HG02852 (cell line): ENCODE data around the gene CXorf49B.
"Not testable (repeated sequence)": the region's sequence is repeated elsewhere in the genome, so short reads cannot be mapped to it uniquely, and the experiment has no call there.

Experiments
- ATAC-seq: cut with Tn5 transposase; IDR thresholded peaks from one replicate; pipeline ENCODE4 v1.9.1; 2021; ENCODE audit warnings: mild to moderate bottlenecking, moderate library complexity; ENCODE audit not compliant: unreplicated experiment

CXorf49B gene

DNA sequence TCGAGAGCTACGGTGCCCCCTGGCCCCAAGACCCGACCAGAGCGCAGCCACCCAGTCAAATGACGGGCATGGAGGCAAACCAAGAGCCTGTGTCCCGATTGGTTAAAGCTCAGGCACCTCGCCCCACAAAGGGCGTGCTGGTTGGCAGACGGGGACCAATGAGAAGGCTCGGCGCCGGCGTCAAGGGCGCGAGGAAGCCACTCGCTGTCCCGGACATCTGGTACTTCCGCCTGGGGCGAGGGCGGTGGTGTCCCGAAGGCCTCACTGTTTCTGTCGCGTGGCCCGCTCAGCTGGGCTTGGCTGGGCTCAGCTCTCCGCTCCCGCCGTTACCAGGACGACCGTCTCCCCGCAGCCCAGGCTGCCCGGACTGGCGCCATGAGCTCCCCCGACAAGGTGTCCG lies at the start of gene CXorf49B:
Gene CXorf49B (plus strand): TSS at position 301 of the 400 bp plus-strand sequence. CDS start 75 bp downstream, at position 376.
- ATAC-seq, result not testable (repeated sequence)

GRCh38 chrX:71714064-71714463 lies 49.1 kb upstream of the CXorf49B start:
- not testable (repeated sequence) for ATAC-seq

DNA sequence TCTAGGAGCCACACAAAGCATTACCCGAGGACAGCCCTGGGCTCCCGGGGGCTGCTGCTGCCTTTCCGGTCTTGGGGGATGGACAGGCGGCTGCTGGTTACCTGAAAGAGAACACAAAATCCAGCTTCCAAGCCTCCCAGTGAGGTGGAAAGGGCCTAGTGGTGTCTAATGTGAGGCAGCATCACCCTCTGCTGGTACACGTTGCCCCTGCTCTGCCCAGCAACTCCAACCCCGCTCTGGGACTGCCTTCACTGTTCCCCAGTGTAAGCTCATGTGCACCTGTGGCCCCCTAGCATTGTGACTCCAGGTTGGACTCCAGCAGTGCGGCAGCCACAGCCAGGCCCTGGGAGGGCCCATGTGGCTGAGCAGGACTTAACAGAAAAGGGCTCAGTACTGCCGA lies 47.6 kb upstream of the CXorf49B start:
- ATAC-seq, result not testable (repeated sequence)

DNA sequence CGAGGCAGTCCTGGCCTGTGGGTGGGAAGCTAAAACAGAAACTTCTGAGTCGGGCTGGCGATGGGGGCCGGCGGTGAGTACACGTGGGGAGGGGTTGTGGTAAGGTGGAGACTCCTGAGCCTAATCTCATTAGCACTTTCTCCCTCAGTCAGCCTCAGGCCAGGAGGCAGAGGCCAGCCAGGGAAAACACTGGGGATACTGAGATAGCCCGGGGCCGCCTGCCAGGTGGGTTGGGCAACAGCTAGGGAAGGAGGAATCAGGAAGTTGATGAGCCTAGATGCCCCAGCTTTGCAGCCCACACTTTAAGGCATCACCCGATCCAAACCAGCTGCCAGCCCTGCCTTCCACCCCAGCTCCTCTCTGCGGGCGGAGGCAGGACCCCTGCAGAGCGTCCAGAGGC lies 46.8 kb upstream of the CXorf49B start:
- ATAC-seq, result not testable (repeated sequence)

DNA sequence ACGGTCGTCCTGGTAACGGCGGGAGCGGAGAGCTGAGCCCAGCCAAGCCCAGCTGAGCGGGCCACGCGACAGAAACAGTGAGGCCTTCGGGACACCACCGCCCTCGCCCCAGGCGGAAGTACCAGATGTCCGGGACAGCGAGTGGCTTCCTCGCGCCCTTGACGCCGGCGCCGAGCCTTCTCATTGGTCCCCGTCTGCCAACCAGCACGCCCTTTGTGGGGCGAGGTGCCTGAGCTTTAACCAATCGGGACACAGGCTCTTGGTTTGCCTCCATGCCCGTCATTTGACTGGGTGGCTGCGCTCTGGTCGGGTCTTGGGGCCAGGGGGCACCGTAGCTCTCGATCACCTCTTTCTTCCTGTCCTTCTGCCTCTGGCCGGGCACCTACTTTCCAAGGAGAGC lies 45.0 kb upstream of the CXorf49B start, which contains the start of gene CXorf49:
Gene CXorf49 (minus strand): TSS at position 101 of the 400 bp plus-strand sequence. CDS start 134 bp downstream, outside the sequence.
- not testable (repeated sequence) for ATAC-seq

DNA sequence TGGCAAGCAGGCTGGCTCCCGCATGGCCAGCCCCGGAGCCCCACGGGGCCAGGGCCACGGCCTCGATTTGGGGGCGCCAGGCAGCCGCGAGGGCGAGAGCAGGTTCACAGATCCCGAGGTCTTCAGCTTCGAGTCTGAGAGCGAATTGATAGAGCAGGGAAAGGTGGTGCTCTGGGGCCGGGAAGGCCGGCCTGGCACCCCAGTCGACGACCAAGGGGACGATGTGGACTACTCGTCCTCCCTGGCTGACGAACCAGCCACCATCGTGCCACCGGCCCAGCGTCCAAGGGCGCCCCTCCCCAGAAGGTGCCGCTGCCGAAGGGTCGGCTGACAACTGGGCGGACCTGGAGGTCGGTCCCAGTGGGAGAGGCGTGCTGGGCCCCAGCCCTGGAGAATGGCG lies 44.0 kb upstream of the CXorf49B start:
- ATAC-seq, result not testable (repeated sequence)

DNA sequence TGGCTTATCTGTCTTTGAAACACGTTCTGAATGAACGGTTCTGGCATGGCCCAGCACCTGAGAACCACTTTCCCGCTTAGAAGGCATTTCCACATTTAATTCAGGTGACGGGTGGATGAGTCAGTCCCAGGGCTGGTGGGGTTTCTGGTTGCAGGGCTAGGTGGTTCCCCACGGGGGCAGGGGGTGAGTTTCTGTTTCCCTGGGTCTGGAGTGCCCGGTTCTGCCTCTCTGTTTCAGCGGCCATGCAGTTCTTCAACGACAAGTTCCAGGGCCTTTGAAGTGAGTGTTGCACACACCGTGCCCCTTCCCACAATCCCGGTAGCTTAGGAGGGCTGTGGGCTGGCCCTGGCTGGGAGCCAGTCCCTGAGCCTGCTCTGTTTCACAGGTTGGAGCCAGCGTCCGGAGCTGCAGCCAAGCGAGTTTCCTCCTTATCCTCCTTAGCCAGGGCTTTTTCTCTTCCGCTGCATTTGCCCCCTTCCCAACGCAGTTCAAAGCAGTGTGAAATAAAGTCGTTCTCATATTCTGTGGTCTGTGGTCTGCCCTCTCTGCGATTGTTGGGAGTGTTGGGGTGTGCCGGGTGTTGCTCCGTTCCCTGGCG lies 42.8 kb upstream of the CXorf49B start:
- ATAC-seq, result not testable (repeated sequence)

DNA sequence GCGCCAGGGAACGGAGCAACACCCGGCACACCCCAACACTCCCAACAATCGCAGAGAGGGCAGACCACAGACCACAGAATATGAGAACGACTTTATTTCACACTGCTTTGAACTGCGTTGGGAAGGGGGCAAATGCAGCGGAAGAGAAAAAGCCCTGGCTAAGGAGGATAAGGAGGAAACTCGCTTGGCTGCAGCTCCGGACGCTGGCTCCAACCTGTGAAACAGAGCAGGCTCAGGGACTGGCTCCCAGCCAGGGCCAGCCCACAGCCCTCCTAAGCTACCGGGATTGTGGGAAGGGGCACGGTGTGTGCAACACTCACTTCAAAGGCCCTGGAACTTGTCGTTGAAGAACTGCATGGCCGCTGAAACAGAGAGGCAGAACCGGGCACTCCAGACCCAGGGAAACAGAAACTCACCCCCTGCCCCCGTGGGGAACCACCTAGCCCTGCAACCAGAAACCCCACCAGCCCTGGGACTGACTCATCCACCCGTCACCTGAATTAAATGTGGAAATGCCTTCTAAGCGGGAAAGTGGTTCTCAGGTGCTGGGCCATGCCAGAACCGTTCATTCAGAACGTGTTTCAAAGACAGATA lies 2.4 kb upstream of the CXorf49B start:
- not testable (repeated sequence) for ATAC-seq

DNA sequence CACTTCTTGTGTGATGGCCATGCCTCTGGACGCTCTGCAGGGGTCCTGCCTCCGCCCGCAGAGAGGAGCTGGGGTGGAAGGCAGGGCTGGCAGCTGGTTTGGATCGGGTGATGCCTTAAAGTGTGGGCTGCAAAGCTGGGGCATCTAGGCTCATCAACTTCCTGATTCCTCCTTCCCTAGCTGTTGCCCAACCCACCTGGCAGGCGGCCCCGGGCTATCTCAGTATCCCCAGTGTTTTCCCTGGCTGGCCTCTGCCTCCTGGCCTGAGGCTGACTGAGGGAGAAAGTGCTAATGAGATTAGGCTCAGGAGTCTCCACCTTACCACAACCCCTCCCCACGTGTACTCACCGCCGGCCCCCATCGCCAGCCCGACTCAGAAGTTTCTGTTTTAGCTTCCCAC lies 1.7 kb downstream of the CXorf49B start:
- ATAC-seq, result not testable (repeated sequence)

- not testable (repeated sequence) for ATAC-seq
Measured at GRCh38 chrX:71765613-71766012, 2.5 kb downstream of the CXorf49B start.

DNA sequence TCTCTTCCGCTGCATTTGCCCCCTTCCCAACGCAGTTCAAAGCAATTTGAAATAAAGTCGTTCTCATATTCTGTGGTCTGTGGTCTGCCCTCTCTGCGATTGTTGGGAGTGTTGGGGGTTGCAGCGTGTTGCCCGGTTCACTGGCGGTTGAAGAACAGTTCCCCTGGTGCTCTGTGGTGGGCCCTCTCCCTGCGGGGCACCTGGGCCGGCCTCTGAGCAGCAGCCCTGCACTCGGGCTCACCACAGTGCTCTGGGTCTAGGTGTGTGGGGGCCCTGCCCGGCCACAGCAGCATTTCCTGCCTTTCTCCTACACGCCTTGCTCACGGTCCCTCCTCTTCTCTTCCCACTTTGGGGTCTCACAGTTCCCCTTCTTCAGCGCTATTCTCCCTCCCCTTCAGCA lies 4.0 kb downstream of the CXorf49B start:
- ATAC-seq, result not testable (repeated sequence)

- peak; percentile 61 for ATAC-seq
Measured at GRCh38 chrX:71778322-71778721, 15.2 kb downstream of the CXorf49B start.

GRCh38 chrX:71782225-71782949 lies 19.2 kb downstream of the CXorf49B start:
- ATAC-seq, result not testable (repeated sequence)

- not testable (repeated sequence) for ATAC-seq
Measured at GRCh38 chrX:71782950-71783299, 19.8 kb downstream of the CXorf49B start.

DNA sequence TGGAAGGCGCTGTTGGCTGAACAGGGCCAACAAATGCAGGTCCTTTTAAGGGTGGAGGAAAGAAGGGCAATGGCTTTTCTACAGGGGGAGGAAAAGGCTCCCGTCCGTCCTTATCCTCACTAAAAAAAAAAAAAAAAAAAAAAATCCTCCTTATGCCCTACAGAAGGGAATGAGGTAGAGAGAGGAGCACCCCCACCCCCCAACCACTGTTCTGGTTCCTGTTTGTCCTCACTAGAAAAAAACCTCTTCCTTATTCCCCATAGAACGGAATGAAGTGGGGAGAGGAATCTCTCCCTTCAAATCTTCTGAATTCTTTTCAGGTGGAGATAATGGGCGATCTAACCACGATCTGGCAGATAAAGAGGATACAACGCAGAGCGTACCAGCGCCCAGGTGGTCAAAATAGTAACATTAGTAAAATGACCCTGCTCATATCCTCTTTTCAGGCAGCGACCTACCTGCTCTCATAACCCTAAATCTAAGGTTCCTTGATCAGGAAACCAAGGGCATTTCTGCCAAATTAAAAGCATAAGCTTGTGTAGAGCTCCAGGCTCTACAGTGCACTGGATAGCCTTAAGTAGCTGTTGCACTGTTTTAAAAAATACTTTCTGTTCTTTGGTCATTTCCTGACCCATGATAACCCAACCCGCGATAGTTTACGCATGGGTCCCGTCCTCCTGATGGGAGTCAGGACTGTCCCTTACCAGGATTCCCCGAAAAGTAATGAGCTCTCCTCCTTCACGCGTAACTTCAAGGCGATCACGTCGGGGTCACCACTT lies 20.6 kb downstream of the CXorf49B start:
- peak; percentile 39 for ATAC-seq

DNA sequence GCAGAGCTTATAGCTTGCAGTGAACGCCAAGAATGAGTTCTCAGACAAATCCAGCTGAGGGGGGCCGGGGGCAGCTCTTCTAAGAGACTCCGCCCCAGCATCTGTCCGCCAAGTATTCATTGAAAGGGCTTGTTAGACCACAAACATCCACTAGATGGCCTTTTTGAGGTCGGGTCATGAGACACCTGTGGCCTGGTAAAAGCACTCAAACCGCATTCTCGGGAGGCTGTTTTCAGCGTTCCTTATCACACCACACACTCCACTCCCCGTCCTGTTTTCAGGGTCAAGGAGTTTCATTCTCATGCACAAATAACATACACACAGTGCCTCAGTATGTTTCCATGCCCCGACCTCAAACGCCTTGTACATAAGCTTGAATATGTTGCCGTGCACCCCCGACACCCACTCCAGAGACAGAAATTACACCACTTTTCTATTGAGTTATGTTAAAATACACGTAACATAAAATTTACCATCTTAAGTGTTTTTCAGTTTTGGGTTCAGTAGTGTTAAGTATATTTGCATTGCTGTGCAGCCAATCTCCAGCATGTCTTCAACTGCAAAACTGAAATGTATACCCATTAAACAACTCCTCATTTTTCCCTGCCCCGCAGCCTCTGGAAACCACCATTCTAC lies 21.3 kb downstream of the CXorf49B start:
- peak; percentile 69 for ATAC-seq

DNA sequence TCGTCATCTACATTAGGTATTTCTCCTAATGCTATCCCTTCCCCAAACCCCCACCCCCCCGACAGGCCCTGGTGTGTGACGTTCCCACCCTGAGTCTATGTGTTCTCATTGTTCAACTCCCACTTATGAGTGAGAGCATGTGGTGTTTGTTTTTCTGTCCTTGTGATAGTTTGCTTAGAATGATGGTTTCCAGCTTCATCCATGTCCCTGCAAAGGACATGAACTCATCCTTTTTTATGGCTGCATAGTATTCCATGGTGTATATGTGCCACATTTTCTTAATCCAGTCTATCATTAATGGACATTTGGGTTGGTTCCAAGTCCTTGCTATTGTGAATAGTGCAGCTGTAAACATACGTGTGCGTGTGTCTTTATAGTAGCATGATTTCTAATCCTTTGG lies 43.3 kb downstream of the CXorf49B start:
- ATAC-seq, result not testable (repeated sequence)

- no peak for ATAC-seq
Measured at GRCh38 chrX:71809886-71810285, 46.7 kb downstream of the CXorf49B start.

DNA sequence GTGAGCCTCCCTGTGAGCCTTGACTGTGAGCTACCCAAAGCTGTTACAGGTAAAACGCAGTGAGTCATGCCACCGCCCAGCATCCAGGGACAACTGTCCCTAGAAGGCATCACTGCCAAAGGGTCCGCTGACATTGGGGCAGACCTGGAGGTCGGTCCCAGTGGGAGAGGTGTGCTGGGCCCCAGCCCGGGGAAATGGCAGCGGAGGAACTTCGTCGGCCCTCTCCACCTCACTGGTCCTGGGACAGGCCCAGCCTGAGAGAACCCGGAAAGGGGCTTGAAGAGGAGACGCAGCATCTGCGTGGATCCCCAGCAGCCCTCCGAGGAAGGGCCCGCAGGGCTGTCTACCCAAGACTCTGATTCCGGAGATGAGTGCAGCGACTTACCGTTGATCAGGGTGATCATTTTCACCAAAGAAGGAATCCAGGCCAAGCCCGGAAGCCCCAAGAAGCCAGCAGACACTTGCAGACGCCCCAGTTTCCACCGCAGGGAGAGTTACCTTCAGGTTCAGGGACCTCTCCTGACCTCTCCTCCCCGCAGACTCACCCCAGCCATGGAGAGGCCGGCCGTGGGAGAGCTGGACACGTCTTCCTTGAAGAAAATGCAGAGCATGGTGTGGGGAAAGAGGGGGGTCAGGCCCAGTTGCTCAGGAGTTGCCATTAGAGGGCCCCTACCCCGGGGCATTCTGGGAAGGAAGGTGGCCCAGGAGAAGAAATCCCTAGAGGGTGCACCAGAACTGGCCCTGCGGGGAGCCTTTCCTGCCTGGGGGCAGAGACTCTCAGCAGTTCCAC lies 51.2 kb downstream of the CXorf49B start:
- ATAC-seq, result no peak
